ENCODE data around the gene SPECC1.

Gene SPECC1

GRCh38 chr17:20200865-20201458 is 191.8 kb downstream of the SPECC1 start:
- in situ Hi-C loops (cut with MboI; ENCODE audit: low sequenced_read_pairs) = no loop called here

DNA sequence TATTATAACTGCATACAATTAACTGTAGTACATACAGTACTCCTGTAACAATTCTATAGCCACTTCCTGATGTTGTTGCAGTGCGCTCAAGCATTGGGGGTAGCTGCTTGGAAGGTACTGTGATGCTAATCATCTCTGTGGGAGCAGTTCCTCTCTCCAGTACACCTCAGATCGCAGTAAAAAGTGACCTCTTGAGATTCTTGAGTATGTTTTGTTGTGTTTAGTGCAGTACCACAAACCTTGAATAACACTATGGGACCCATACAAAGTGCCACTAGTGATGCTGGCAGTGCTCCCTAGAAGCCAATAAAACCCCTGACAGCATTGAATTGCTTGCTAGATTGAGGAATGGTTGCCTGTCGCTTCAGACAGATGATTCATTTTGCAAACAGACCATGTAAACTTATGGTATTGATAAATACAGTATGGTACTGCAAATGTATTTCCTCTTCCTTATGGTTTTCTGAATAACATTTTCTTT is 193.0 kb downstream of the SPECC1 start:
- in situ Hi-C loops (cut with MboI; ENCODE audit: low sequenced_read_pairs) = no loop called here

DNA sequence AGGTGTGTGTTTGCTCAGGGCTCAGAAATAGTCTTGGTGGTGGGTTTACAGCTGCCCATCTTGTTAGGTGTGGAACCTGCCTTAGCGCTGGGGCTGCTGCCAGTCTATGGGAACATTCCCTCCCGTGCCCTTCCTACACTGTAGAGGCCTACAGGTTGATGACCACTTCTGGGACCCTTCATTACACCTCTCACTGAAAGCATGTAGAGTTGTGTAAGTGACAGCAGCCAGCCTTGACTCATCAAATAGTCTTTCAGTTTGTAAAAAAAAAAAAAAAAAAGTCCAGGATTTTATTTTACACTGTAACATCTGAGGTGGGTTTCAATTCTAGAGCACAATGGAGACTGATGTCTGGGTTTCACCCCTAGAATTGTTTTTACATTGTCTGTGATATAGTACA is 193.9 kb downstream of the SPECC1 start:
- in situ Hi-C loops (cut with MboI; ENCODE audit: low sequenced_read_pairs) = no loop called here

DNA sequence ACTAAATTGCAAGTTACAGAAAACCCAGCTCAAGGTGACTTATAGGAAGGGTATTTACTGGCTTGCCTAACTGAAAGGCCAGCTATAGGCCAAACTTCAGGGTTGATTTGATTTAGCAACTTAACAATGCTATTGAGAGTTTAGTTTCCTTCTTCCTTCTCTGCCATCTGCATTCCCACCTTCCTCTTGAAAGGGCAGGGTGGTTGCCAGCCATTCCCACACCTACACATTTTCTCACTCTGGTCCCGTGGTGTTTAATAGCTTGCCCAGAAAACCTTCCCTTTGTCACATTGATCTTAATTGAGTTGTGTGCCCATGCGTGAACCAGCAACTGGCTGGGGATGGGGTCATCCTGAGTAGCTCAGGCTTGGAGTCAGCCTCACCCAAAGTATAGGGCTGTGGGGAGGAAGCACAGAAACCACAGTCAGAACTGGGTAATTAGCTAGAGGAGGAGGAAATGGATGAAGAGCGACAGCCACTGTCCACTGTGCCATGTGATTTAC is 194.7 kb downstream of the SPECC1 start:
- in situ Hi-C loops (cut with MboI; ENCODE audit: low sequenced_read_pairs) = no loop called here

GRCh38 chr17:20205609-20206008 is 196.4 kb downstream of the SPECC1 start:
- in situ Hi-C loops (cut with MboI; ENCODE audit: low sequenced_read_pairs) = no loop called here

GRCh38 chr17:20206068-20206467 is 196.9 kb downstream of the SPECC1 start:
- in situ Hi-C loops (cut with MboI; ENCODE audit: low sequenced_read_pairs) = no loop called here

DNA sequence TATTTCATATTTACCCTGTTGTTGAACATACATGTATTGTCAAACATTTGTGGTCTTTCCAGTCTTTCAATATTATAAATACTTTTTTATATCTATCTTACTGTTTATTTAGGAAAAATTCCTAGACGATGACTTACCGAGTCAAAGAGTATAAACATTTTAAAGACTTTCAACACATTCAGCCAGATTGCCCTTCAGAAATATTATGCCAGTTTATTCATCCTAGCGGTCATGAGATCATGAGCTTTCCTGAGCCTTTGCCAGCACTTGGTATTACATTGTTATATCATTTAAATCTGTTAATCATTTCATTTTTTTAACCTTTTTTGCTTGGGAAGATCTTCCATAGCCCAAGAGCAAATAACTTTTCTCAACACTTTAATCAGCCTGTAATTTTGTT is 197.4 kb downstream of the SPECC1 start:
- in situ Hi-C loops (cut with MboI; ENCODE audit: low sequenced_read_pairs) = no loop called here

DNA sequence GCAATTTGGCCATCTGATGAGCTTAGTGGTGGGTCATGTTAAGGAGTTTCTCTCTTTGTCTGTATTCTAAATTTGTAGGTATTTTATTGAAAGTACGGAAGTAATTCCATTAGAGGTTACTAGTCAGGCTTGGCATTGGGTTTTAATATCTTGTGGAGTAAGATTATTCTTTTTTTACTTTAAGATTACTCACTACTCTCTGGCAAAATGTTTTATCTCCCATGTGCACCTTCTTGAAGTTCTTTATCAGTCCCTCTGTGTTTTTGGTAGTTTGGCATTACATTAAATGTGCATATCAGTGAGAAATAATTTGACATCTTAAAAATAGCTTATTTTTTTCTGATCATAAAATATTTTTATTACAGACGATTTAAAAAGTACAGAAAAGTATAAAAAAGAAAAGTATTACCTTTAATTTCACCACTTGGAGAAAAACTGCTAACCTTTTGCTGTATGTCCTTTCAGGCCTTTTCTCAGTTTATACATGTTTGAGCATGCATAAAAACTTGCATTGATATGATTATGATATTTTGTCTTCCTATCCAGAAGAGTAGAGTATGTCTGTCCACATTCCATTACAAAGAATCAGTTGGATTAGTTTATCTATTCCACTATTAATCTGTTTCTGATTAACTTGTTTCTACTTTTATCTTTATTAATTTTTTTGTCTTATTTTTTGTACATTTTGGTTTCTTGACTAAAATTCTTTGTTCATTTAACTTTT is 198.3 kb downstream of the SPECC1 start:
- in situ Hi-C loops (cut with MboI; ENCODE audit: low sequenced_read_pairs) = no loop called here

DNA sequence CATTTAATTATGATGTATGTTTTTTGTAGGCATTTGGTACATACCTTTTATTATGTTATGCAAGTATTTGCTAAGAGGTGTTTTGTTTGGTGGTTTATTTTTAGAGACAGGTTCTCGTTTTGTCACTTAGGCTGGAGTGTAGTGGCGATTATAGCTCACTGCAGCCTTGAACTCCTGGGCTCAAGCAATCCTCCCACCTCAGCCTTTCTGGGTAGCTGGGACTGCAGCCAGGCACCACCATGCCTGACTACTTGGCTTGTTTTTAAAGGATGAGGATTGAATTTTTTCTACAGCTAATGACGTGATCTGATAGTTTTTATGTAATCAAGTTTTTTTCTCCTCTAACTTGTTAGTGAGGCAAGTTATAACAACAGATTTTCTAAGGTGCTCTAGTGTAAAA is 199.6 kb downstream of the SPECC1 start:
- in situ Hi-C loops (cut with MboI; ENCODE audit: low sequenced_read_pairs) = no loop called here

DNA sequence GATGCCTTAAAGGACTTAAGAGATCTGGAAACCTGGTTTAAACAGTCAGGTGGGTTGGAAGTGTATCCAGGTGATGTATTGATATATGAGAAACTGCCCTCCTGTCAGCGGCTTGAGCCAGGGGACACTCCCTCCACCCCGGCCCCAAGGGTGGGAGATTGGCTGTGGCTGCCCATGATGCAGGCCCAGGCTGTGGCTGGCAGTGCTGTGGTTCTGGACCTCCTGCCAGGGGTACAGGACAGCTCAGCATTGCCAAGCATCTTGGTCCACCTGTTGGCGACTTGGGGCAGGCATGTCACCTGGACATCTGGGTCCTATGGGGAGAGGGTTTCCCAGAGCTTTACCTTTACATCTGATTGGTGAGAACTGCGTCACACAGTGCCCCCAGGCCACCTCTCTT is 201.0 kb downstream of the SPECC1 start:
- in situ Hi-C loops (cut with MboI; ENCODE audit: low sequenced_read_pairs) = no loop called here

- in situ Hi-C loops (cut with MboI; ENCODE audit: low sequenced_read_pairs) = no loop called here
These were observed 201.5 kb downstream of the SPECC1 start for GRCh38 chr17:20210614-20211013.

- in situ Hi-C loops (cut with MboI; ENCODE audit: low sequenced_read_pairs) = no loop called here
These were observed 202.1 kb downstream of the SPECC1 start for GRCh38 chr17:20211246-20211645.

GRCh38 chr17:20213449-20213848 is 204.3 kb downstream of the SPECC1 start:
- in situ Hi-C loops (cut with MboI; ENCODE audit: low sequenced_read_pairs) = no loop called here

- in situ Hi-C loops (cut with MboI; ENCODE audit: low sequenced_read_pairs) = no loop called here
These were observed 205.6 kb downstream of the SPECC1 start for GRCh38 chr17:20214794-20215193.

DNA sequence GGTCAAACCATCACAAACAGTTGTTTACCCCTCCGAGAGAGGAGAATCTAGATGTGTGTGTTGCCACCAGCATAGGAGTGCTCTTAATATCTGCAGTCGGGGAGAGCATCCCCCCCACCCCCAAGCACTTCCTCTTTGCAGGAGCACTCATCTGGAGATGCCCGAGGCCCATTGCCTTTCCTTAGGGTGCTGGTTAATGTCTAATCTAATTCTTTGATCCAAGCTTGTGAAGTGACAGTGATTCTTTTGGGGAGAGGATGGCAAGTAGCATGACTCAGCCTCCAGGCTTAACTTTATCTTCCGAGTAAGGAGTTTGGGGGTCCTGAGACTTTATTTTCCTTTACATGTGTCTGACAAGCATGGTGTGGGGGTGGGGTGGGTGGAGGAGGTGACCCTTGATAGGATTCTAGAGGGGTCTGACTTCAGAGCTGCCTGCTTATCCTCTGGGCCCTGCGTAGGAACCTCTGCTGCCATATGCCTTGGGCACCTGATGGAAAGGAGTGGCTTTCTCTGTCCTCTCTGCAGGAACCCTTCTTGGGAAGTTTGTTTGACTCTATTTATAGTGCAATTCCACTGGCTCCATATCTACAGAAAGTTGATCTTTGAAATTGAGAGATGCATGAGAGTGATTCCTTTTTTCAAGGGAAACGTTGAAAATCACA is 207.1 kb downstream of the SPECC1 start:
- in situ Hi-C loops (cut with MboI; ENCODE audit: low sequenced_read_pairs) = no loop called here

DNA sequence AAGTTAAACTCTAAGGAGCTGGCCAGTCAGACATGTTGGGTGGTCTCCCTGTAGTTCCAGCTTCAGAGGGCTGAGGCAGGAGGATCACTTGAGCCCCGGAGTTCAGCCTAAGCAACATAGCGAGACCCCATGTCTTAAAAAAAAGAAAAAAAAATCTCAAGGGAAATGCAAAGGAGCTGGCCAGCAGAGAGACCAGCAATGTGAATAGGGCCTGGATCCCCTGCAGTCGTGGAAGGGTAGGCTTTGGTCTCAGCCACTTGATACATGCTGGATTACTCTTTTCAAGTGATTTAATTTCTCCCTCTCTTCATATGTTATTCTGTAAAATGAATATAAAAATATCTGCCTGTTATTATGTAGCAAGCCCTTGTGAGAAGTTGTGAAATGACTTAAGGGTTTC is 207.7 kb downstream of the SPECC1 start:
- in situ Hi-C loops (cut with MboI; ENCODE audit: low sequenced_read_pairs) = no loop called here

- in situ Hi-C loops (cut with MboI; ENCODE audit: low sequenced_read_pairs) = no loop called here
These were observed 208.5 kb downstream of the SPECC1 start for GRCh38 chr17:20217677-20218076.

- in situ Hi-C loops (cut with MboI; ENCODE audit: low sequenced_read_pairs) = no loop called here
These were observed 209.1 kb downstream of the SPECC1 start for GRCh38 chr17:20218272-20218671.

DNA sequence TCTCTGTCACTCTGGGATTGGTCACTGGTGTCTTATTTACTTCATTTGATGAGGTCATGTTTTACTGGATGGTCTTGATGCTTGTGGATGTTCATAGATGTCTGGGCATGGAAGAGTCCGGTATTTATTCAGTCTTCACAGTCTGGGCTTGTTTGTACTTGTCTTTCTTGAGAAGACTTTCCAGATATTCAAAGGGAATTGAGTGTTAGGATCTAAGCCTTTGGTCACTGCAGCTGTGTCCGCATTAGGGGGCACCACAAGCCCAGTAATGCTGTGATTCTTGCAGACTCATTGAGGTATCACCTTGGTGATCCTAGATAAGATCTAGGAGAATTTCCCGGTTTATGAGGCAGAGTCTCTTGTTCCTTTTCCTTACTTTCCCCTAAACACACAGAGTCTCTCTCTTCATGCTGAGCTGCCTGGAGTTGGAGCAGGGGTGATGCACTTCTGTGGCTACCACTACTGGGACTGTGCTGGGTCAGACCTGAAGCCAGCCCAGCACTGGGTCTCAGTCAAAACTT is 214.7 kb downstream of the SPECC1 start:
- in situ Hi-C loops (cut with MboI; ENCODE audit: low sequenced_read_pairs) = no loop called here

- in situ Hi-C loops (cut with MboI; ENCODE audit: low sequenced_read_pairs) = no loop called here
These were observed 215.2 kb downstream of the SPECC1 start for GRCh38 chr17:20224379-20224778.

DNA sequence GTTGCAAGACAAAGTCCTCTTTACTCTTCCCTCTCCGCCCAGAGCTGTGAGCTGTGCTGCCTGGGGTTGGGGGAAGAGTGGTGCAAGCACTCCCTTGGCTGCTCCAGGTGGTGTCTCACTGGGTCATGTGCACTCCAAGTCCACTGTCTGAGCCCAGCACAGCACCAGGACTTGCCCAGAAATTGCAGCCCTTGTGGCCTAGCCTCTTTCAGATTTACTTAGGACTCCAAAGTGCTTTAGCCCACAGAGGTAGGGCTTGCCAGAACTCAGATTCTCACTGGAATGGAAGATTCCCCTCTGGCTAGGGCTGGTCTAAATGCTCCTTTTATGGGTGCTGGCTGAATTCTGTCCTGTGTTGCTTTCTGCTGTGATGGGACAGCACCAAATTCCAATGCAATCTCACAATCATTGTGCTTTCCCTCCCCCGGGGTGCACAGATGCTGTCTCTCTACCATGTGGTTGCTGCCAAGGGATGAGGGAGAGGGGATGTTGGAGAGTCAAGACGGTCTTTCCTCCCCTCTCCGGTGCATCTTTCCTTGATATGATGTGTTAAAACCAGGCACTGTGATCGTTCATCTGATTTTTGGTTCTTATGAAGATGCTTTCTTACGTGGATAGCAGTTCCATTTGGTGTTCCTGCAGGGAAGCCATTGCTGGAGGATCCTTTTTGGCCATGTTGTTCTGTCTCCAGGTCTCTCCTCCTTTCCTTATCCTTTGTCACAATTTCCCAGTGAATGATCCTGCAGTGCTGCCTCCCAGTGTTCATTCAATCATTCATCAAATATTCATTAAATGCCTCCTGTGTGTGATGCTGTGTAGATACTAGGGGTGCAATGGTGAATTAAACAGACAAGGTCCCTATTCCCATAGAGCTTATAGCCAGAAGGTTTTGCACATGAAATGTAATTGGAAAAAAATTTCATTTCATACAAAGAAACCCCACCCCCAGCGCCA is 216.3 kb downstream of the SPECC1 start:
- in situ Hi-C loops (cut with MboI; ENCODE audit: low sequenced_read_pairs) = no loop called here
